Esophagus (tissue), 2 donors: ENCODE data around the gene GTF2A2. TPM values are rescaled to one million over a fixed set of nuclear protein-coding genes. Genes with fewer than 3 reads are reported as not detected.

ENCODE experiments used
- H3K27ac ChIP-seq, 2 donors: one replicate each; pipeline ENCODE4 v1.5.1; 2013; ENCODE audit warnings: low read depth in 2 of 2, mild to moderate bottlenecking in 2 of 2, inconsistent platforms in 1 of 2, low read length in 1 of 2, moderate library complexity in 1 of 2
- H3K27me3 ChIP-seq, 2 donors: one replicate each; pipeline ENCODE4 v1.6.1; 2013; ENCODE audit warnings: low read length in 2 of 2, control low read depth in 1 of 2, mild to moderate bottlenecking in 1 of 2; ENCODE audit not compliant: insufficient read depth in 2 of 2, control insufficient read depth in 1 of 2
- H3K36me3 ChIP-seq, 2 donors: one replicate each; pipeline ENCODE4 v1.6.1; 2013; ENCODE audit warnings: low read length in 1 of 2; ENCODE audit not compliant: control insufficient read depth in 2 of 2, insufficient read depth in 2 of 2
- H3K4me1 ChIP-seq, 2 donors: one replicate each; pipeline ENCODE4 v1.6.1; 2013; ENCODE audit warnings: low read length in 1 of 2; ENCODE audit not compliant: control insufficient read depth in 2 of 2, insufficient read depth in 2 of 2
- H3K4me3 ChIP-seq, 2 donors: one replicate each; pipeline ENCODE4 v1.5.1; 2013; ENCODE audit warnings: low read length in 2 of 2, mild to moderate bottlenecking in 2 of 2, low read depth in 1 of 2, moderate library complexity in 1 of 2
- H3K9me3 ChIP-seq, 2 donors: one replicate each; pipeline ENCODE4 v1.6.1; 2013; ENCODE audit warnings: mild to moderate bottlenecking in 2 of 2, low read depth in 1 of 2, low read length in 1 of 2, moderate library complexity in 1 of 2; ENCODE audit not compliant: control insufficient read depth in 2 of 2, insufficient read depth in 1 of 2
- WGBS, 2 donors: extraction: QIAGEN DNeasy Blood & Tissue Kit; methylation state at CpG; one replicate each; pipeline ENCODE4 v1.1.7; 2013; 5-methylcytosine and 5-hydroxymethylcytosine counted together
- polyA plus RNA-seq, 2 donors: library from polyadenylated mRNA; stranded (reverse); fragments of 200-250 nt; gene quantifications; one replicate each; pipeline ENCODE4 v1.2.3, GENCODE V29; 2013
- donor health status: healthy with polysubstance abuse.
- donor health status: Bipolar disorder and iron deficiency.

The GTF2A2 gene
- polyA plus RNA-seq, 2 donors: 58.3 to 59.2 TPM

GRCh38 chr15:59594493-59594942, 62.8 kb downstream of the GTF2A2 start:
- Histone ChIP-seq H3K9me3 (no peaks in the 10 kb centered on the region), H3K4me3 (no peak overlapping the region), H3K27me3 (no peaks in the 10 kb centered on the region), H3K36me3 (no peaks in the 10 kb centered on the region), H3K4me1 (peaks cover 0 to 7% of the 10 kb centered on the region in 2 donors), H3K27ac (peak overlapping the region; percentile 18 to 24)
- 45 to 53% methylated on average over 3 of the region's 3 CpGs for WGBS, 2 donors

DNA sequence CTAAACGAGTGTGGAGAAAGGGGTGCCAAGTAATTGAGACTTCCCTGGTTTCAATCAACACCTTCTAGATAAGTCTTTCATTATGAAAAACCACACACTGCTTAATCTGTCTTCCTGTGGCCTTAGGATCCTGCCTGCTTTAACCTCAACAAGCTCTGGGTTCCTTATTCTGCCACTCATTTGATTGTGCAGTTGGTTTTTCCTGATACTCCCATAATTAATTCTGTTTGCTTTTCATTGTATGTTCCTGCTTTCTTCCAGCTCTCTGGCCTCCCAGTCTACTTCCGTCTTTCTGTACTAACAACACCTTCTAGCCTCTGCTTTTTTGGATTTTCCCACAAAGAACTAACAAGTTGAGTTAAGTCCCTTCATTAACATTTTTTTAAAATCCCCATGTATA, 66.0 kb downstream of the GTF2A2 start:
- Histone ChIP-seq H3K4me3 (no peak overlapping the region), H3K9me3 (no peaks in the 10 kb centered on the region), H3K36me3 (no peaks in the 10 kb centered on the region), H3K27ac (no peak overlapping the region), H3K27me3 (no peaks in the 10 kb centered on the region), H3K4me1 (peaks cover 0 to 7% of the 10 kb centered on the region in 2 donors)
- WGBS, 2 donors: 28 to 31% methylated on average over 2 of the region's 2 CpGs

- Histone ChIP-seq H3K9me3 (no peaks in the 10 kb centered on the region), H3K27ac (no peak overlapping the region), H3K4me3 (no peak overlapping the region), H3K4me1 (peaks cover 0 to 5% of the 10 kb centered on the region in 2 donors), H3K36me3 (no peaks in the 10 kb centered on the region), H3K27me3 (no peaks in the 10 kb centered on the region)
- 78 to 83% methylated on average over 7 of the region's 7 CpGs for WGBS, 2 donors
Measured at GRCh38 chr15:59590027-59590426, 67.3 kb downstream of the GTF2A2 start.

Other genes with a start within 250 kb of the GTF2A2 start
- under 1 TPM; 0.12 to 0.38 TPM for gene FAM81A, start 219.3 kb downstream of the GTF2A2 start, polyA plus RNA-seq
- gene GCNT3, start 45.7 kb downstream of the GTF2A2 start, polyA plus RNA-seq: 10 to 100 TPM in 1 of 2 donors, 1 to 10 TPM in 1; 8.3 to 16.3 TPM
- 10 to 100 TPM; 24.3 to 27.8 TPM for gene BNIP2, start 31.8 kb upstream of the GTF2A2 start, polyA plus RNA-seq